ENCODE measurements around the gene CHPT1. TPM values are rescaled to one million over a fixed set of nuclear protein-coding genes. Genes with fewer than 3 reads are reported as not detected.
"Not testable (repeated sequence)": the region's sequence is repeated elsewhere in the genome, so short reads cannot be mapped to it uniquely, and the experiment has no call there.

CHPT1 gene
- total RNA-seq, 4 donors from 2014 or later: 32.3 to 67.3 (median 36.1) TPM

DNA sequence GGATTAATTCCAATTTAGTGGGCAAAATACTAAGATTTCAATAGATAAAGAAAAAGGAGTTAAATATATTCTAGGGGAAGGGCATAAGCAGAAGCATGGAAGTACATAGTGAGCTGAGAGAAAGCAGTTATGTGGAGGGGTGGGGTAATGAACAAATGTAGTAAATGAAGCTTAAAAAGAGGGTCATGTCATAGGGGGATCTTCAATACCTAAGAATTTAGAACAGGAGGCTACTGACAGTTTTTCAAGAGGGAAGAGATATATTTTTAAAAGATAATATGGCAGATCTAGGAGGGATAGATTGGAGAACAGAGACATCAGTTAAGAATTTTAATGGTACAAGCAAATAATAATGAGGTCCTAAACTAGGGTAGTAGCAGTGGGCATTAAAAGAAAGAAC lies 32.4 kb downstream of the CHPT1 start:
- Histone ChIP-seq H3K4me1 (no peaks in the 10 kb centered on the region), H3K4me3 (no peak overlapping the region), H3K27ac (no peak overlapping the region), H3K9me3 (no peaks in the 10 kb centered on the region), H3K36me3 (peaks cover 0 to 80% of the 10 kb centered on the region in 2 donors), H3K27me3 (no peaks in the 10 kb centered on the region)
- intact Hi-C loops (cut with DNase I; ENCODE audit: low total_unique reads) (no loop called here), in situ Hi-C loops (cut with MboI; ENCODE audit: low sequenced_read_pairs in 4 of 4) (no loop called here)
- ATAC-seq (no peak), DNase-seq (no peak)
- TF ChIP-seq POLR2A (IDR thresholded peaks at IDR 0.05): no peak
- TF ChIP-seq, protein P1, sequence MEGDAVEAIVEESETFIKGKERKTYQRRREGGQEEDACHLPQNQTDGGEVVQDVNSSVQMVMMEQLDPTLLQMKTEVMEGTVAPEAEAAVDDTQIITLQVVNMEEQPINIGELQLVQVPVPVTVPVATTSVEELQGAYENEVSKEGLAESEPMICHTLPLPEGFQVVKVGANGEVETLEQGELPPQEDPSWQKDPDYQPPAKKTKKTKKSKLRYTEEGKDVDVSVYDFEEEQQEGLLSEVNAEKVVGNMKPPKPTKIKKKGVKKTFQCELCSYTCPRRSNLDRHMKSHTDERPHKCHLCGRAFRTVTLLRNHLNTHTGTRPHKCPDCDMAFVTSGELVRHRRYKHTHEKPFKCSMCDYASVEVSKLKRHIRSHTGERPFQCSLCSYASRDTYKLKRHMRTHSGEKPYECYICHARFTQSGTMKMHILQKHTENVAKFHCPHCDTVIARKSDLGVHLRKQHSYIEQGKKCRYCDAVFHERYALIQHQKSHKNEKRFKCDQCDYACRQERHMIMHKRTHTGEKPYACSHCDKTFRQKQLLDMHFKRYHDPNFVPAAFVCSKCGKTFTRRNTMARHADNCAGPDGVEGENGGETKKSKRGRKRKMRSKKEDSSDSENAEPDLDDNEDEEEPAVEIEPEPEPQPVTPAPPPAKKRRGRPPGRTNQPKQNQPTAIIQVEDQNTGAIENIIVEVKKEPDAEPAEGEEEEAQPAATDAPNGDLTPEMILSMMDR (IDR thresholded peaks at IDR 0.05 in 4 of 5, conservative IDR thresholded peaks at IDR 0.05 in 1 of 5): no peak

DNA sequence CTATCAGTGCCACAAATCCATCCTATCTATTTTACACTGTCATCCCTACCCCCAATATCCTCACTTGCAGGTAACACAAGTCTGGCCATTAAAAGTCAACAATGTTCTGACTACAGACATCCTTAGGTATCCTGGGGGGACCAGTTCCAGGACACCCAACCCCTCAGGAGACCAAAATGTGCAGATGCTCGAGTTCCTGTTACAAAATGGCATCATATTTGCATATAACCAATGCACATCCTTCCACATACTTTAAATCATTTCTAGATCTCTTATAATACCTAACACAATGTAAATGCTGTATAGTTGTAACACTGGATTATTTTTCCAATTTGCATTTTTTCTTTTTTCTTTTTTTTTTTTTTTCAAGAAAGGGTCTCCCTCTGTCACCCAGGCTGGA lies 34.9 kb downstream of the CHPT1 start:
- H3K4me3 ChIP-seq: no peak overlapping the region
- no peaks in the 10 kb centered on the region for H3K4me1 ChIP-seq
- intact Hi-C loops (cut with DNase I; ENCODE audit: low total_unique reads): no loop called here
- H3K36me3 ChIP-seq: peaks cover 0 to 64% of the 10 kb centered on the region in 2 donors
- no peak for DNase-seq
- H3K27ac ChIP-seq: no peak overlapping the region
- no peak for ATAC-seq
- H3K9me3 ChIP-seq: no peaks in the 10 kb centered on the region
- in situ Hi-C loops (cut with MboI; ENCODE audit: low sequenced_read_pairs in 4 of 4): no loop called here
- no peaks in the 10 kb centered on the region for H3K27me3 ChIP-seq
- TF ChIP-seq POLR2A (IDR thresholded peaks at IDR 0.05): no peak
- TF ChIP-seq, protein P1 (IDR thresholded peaks at IDR 0.05 in 4 of 5, conservative IDR thresholded peaks at IDR 0.05 in 1 of 5): no peak

DNA sequence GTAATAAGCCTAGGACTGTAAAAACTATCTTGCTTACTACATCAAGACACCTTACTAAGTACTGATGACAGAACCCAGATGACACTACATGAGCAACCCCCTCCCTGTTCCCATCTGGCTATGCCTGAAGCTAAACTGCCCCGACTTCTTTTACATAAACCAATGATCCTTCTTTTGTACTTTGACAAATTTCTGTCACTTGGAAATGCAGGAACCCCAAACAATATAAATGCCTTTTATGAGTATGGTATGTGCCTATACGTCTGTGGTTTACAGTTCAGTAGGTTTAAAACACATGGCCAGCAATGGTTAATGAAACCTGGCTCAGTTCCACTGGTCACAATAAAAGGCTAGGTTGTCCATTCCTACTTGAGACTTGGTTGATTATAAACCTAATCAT lies 35.7 kb downstream of the CHPT1 start:
- Histone ChIP-seq H3K36me3 (peaks cover 0 to 56% of the 10 kb centered on the region in 2 donors), H3K27ac (no peak overlapping the region), H3K4me3 (no peak overlapping the region), H3K9me3 (no peaks in the 10 kb centered on the region), H3K27me3 (no peaks in the 10 kb centered on the region), H3K4me1 (no peaks in the 10 kb centered on the region)
- intact Hi-C loops (cut with DNase I; ENCODE audit: low total_unique reads): no loop called here
- no peak for TF ChIP-seq POLR2A (IDR thresholded peaks at IDR 0.05)
- TF ChIP-seq, protein P1 (IDR thresholded peaks at IDR 0.05 in 4 of 5, conservative IDR thresholded peaks at IDR 0.05 in 1 of 5): no peak
- in situ Hi-C loops (cut with MboI; ENCODE audit: low sequenced_read_pairs in 4 of 4): no loop called here
- ATAC-seq (no peak), DNase-seq (no peak)

DNA sequence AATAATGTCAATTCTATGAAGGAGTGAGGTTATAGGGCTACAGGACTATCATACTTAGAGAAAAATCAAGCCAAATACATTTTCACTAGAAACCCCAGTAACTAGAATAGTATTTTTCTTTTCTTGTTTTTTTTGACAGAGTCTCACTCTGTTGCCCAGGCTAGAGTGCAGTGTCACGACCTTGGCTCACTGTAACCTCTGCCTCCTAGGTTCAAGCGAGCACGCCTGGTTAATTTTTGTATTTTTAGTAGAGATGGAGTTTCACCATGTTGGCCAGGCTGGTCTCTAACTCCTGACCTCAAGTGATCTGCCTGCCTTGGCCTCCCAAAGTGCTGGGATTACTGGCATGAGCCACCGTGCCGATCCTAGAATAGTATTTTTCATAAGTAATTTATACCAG lies 37.0 kb downstream of the CHPT1 start:
- in situ Hi-C loops (cut with MboI; ENCODE audit: low sequenced_read_pairs in 4 of 4); H3K27ac ChIP-seq; DNase-seq; H3K9me3 ChIP-seq; H3K4me3 ChIP-seq; H3K27me3 ChIP-seq; H3K4me1 ChIP-seq; intact Hi-C loops (cut with DNase I; ENCODE audit: low total_unique reads): not testable (repeated sequence)
- peaks cover 0 to 54% of the 10 kb centered on the region in 2 donors for H3K36me3 ChIP-seq
- ATAC-seq: peak in 1 of 2 donors; percentile 17

DNA sequence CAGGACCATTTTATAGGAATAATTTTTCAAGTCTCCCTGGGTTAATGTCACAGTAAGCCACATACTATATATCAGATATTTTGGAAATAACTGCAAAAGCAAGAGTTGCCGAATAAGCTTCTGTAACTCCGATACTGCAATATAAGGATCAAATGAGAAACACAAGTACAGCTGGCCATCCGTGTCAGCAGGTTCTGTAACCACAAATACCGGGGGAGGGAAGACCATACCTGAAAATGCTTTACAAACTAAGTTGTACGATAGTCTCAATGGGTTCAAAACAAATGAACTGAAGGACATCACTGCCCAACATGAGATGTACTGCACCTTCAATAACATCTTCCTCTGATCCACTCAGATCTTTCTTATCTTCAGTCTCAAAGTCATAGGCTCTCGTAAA lies 40.0 kb downstream of the CHPT1 start:
- no peaks in the 10 kb centered on the region for H3K9me3 ChIP-seq
- H3K4me1 ChIP-seq: no peaks in the 10 kb centered on the region
- TF ChIP-seq, protein P1 (IDR thresholded peaks at IDR 0.05 in 4 of 5, conservative IDR thresholded peaks at IDR 0.05 in 1 of 5): no peak
- no peak for TF ChIP-seq POLR2A (IDR thresholded peaks at IDR 0.05)
- intact Hi-C loops (cut with DNase I; ENCODE audit: low total_unique reads): no loop called here
- no peak overlapping the region for H3K27ac ChIP-seq
- H3K27me3 ChIP-seq: no peaks in the 10 kb centered on the region
- in situ Hi-C loops (cut with MboI; ENCODE audit: low sequenced_read_pairs in 4 of 4): no loop called here
- H3K36me3 ChIP-seq: peaks cover 0 to 28% of the 10 kb centered on the region in 2 donors
- ATAC-seq: no peak
- no peak for DNase-seq
- no peak overlapping the region for H3K4me3 ChIP-seq

Measured in gastrocnemius medialis (tissue), 4 donors.